Spleen (tissue), 11 donors: Measurements from ENCODE around the gene IGFBP6. TPM values are rescaled to one million over a fixed set of nuclear protein-coding genes. Genes with fewer than 3 reads are reported as not detected.
A peak's percentile ranks its signal among the peaks of the same experiment; 100 is the strongest.

Experiments
- DNase-seq: peaks from one replicate; pipeline ENCODE4 v3.0.0-alpha.2; 2020
- H3K27ac ChIP-seq, 8 donors: fragments of 200-600 bp; sonication (generic) in 7 of 8; 1 replicate in 4 of 8; 2 replicates in 4 of 8; pipeline versions ENCODE4 v1.5.0 to v1.8.0; 2016 to 2021; ENCODE audit warnings: inconsistent platforms in 4 of 8, mild to moderate bottlenecking in 4 of 8, moderate library complexity in 1 of 8
- H3K27me3 ChIP-seq, 7 donors: fragments of 200-600 bp; sonication (generic) in 6 of 7; replicated peaks in 1 of 7; 1 replicate in 4 of 7; 2 replicates in 3 of 7; pipeline versions ENCODE4 v1.5.0 to v1.8.0; 2016 to 2021; ENCODE audit warnings: inconsistent platforms in 3 of 7, mild to moderate bottlenecking in 1 of 7
- H3K36me3 ChIP-seq, 6 donors: fragments of 200-600 bp; sonication (generic) in 5 of 6; 1 replicate in 4 of 6; 2 replicates in 2 of 6; pipeline versions ENCODE4 v1.5.0 to v1.8.0; 2016 to 2021; ENCODE audit warnings: inconsistent platforms in 2 of 6
- H3K4me1 ChIP-seq, 6 donors: fragments of 200-600 bp; sonication (generic) in 5 of 6; 1 replicate in 3 of 6; 2 replicates in 3 of 6; pipeline versions ENCODE4 v1.5.0 to v1.8.0; 2016 to 2021; ENCODE audit warnings: inconsistent platforms in 3 of 6
- H3K4me3 ChIP-seq, 8 donors: fragments of 200-600 bp; sonication (generic) in 7 of 8; 1 replicate in 4 of 8; 2 replicates in 4 of 8; pipeline versions ENCODE4 v1.5.0 to v1.8.0; 2016 to 2021; ENCODE audit warnings: inconsistent platforms in 4 of 8, mild to moderate bottlenecking in 4 of 8, moderate library complexity in 2 of 8
- H3K9me3 ChIP-seq, 8 donors: fragments of 200-600 bp; sonication (generic) in 7 of 8; 1 replicate in 4 of 8; 2 replicates in 4 of 8; pipeline versions ENCODE4 v1.5.0 to v1.8.0; 2016 to 2021; ENCODE audit warnings: inconsistent platforms in 4 of 8
- CTCF ChIP-seq, 11 experiments: fragments of 200-600 bp in 7 of 11; fragments of 450-650 bp in 4 of 11; sonication (generic) in 4 of 11; IDR thresholded peaks in 8 of 11; conservative IDR thresholded peaks in 3 of 11; 1 replicate in 7 of 11; 2 replicates in 4 of 11; pipeline versions ENCODE4 v1.4.0 to v1.8.0; 2016 to 2021; ENCODE audit warnings: antibody characterized with exemption in 11 of 11, inconsistent platforms in 4 of 11, mild to moderate bottlenecking in 1 of 11
- POLR2A ChIP-seq, 3 donors: fragments of 450-650 bp; IDR thresholded peaks; one replicate each; pipeline ENCODE4 v1.5.1; 2017; ENCODE audit warnings: antibody characterized with exemption in 3 of 3, mild to moderate bottlenecking in 1 of 3
- POLR2AphosphoS5 ChIP-seq, 3 donors: sonication (generic); formaldehyde crosslinking; IDR thresholded peaks; one replicate each; pipeline ENCODE4 v1.5.1; 2017; ENCODE audit warnings: antibody characterized with exemption in 3 of 3
- WGBS, 5 donors: extraction: QIAGEN DNeasy Blood & Tissue Kit in 3 of 5; methylation state at CpG; one replicate each; pipeline versions ENCODE4 v1.1.5 to v1.1.7; 2013 to 2018; 5-methylcytosine and 5-hydroxymethylcytosine counted together
- intact Hi-C: fragments of 100-400 bp; cut with DNase I; formaldehyde crosslinking; loops from one replicate; pipeline ENCODE4 v1.15.0; 2023; ENCODE audit warnings: low total_unique reads
- polyA plus RNA-seq, 3 donors: library from polyadenylated mRNA; stranded (reverse); fragments of 200-250 nt; gene quantifications; one replicate each; pipeline ENCODE4 v1.2.1, GENCODE V29; 2013
- total RNA-seq, 7 donors: library from RNA; depleted of rRNA in 3 of 7; stranded (reverse); fragments of >200 nt in 3 of 7; fragmentation: NEBNext Ultra II Directional in 4 of 7; extraction: Animal tissue kit (Norgen Biotek cat#: 25700) in 4 of 7; gene quantifications; one replicate each; pipeline versions ENCODE4 v1.1.0 to v1.2.1, GENCODE V29; 2016 to 2021
- donor health status: healthy with polysubstance abuse.
- donor health status: DM: no; HTN: no; CAD: no; lungs with moderate emphysema.
- donor health status: DM: no; HTN: no; CAD: no.
- donor health status: Bipolar disorder and iron deficiency.
- donor health status: healthy.
- donor health status: DM: no; HTN: no; CAD: no.
- donor health status: DM: yes; HTN: yes; CAD: no.

Gene IGFBP6
- total and polyA plus RNA-seq, 10 donors, result 35.2 to 183 (median 80.0) TPM

DNA sequence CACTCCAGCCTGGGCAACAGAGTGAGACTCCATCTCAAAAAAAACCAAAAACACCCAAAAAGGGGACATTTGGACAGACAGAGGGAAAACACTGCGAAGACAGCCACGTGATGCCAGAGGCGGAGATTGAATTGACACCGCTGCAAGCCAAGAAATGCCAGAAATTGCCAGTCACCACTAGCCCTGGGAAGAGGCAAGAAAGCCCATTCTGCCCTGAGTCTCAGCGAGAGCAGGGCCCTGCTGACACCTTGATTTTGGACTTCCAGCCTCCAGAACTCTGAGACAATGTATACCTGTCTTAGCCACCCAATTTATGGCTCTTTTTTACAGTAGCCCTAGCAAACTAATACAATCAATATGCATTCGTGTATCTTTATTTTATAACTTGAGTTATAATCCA is 7.4 kb upstream of the IGFBP6 start:
- intact Hi-C loops, result no loop called here
- H3K27ac ChIP-seq, result no peak overlapping the region
- no peaks in the 10 kb centered on the region for H3K36me3 ChIP-seq
- no peak overlapping the region for H3K4me3 ChIP-seq
- H3K9me3 ChIP-seq, result no peaks in the 10 kb centered on the region
- TF ChIP-seq POLR2A (IDR thresholded peaks at IDR 0.05) (no peak), CTCF (IDR thresholded peaks at IDR 0.05 in 8 of 11, conservative IDR thresholded peaks at IDR 0.05 in 3 of 11) (no peak), POLR2AphosphoS5 (IDR thresholded peaks at IDR 0.05) (no peak)
- no peak for DNase-seq
- peaks cover 0 to 14% (median 3%) of the 10 kb centered on the region in 6 donors for H3K4me1 ChIP-seq
- 92 to 98% (median 93%) methylated on average over 6 of the region's 6 CpGs for WGBS, 5 donors
- no peaks in the 10 kb centered on the region for H3K27me3 ChIP-seq

DNA sequence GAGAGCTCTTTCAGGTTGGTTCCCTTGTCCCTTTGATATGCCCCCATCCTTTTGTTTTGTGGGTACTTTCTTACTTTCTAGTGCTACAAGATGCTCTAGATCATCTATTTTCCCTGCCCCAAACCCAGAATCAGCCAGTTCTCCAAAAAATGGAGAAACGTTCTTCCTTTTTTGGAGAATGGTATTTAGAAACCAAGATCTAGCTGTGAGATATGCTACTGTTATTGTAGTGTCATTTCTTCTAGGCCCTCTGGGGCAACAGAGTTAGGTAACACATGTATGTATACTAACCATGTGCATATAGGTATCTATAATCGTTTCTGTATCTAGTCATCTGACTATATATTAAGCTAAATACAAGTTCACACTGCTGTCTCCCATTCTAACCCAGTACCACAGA is 6.9 kb upstream of the IGFBP6 start:
- Histone ChIP-seq H3K27ac (no peak overlapping the region), H3K9me3 (no peaks in the 10 kb centered on the region), H3K27me3 (no peaks in the 10 kb centered on the region), H3K36me3 (no peaks in the 10 kb centered on the region), H3K4me3 (no peak overlapping the region), H3K4me1 (peaks cover 0 to 14% (median 3%) of the 10 kb centered on the region in 6 donors)
- intact Hi-C loops, result no loop called here
- WGBS, 5 donors, result 61 to 86% (median 68%) methylated on average over 2 of the region's 2 CpGs
- DNase-seq, result no peak
- TF ChIP-seq POLR2A (IDR thresholded peaks at IDR 0.05) (no peak), CTCF (IDR thresholded peaks at IDR 0.05 in 8 of 11, conservative IDR thresholded peaks at IDR 0.05 in 3 of 11) (no peak), POLR2AphosphoS5 (IDR thresholded peaks at IDR 0.05) (no peak)

GRCh38 chr12:53091756-53092155 is 5.7 kb upstream of the IGFBP6 start:
- DNase-seq, result no peak
- Histone ChIP-seq H3K27ac (no peak overlapping the region), H3K4me1 (peaks cover 0 to 26% (median 6%) of the 10 kb centered on the region in 6 donors), H3K36me3 (no peaks in the 10 kb centered on the region), H3K9me3 (no peaks in the 10 kb centered on the region), H3K4me3 (no peak overlapping the region), H3K27me3 (peaks cover 0 to 5% (median 0%) of the 10 kb centered on the region in 7 donors)
- WGBS, 5 donors, result 85 to 92% (median 87%) methylated on average over 6 of the region's 6 CpGs
- TF ChIP-seq POLR2A (IDR thresholded peaks at IDR 0.05) (no peak), POLR2AphosphoS5 (IDR thresholded peaks at IDR 0.05) (no peak), CTCF (IDR thresholded peaks at IDR 0.05 in 8 of 11, conservative IDR thresholded peaks at IDR 0.05 in 3 of 11) (no peak)
- intact Hi-C loops, result no loop called here

DNA sequence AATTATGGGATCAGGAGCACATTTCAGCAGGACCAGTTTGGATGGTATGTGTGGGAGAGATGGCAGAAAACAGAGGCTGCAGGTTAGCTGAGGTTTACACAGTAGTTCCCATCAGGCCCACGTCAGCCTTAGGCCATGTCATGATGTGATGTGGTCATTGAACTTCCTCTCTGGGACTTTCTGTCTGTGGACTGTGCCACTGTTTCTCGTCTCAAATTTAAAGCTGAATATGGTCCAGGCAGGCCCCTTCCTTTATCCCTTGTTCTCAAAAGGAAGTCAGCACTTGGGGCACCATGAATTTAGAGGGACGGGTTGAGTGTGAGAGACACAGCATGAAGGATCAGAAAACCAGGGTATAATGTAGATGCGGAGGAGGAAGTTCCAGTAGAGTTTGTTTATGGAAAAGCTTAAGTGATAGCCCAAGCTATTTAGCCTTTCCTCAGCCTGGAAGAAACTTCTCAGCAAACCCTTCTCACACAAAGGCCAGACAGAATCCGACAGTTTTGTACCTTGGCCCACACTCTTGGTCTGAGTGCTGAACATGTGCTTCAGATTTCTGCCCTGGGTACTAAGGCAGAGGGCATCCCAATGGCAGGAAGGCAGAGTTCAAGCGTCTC is 3.6 kb upstream of the IGFBP6 start:
- Histone ChIP-seq H3K36me3 (no peaks in the 10 kb centered on the region), H3K27ac (peak overlapping the region in 7 of 8 donors; percentile 41 to 71 (median 66)), H3K4me3 (no peak overlapping the region), H3K4me1 (peaks cover under 1 to 47% (median 28%) of the 10 kb centered on the region in 6 donors), H3K9me3 (no peaks in the 10 kb centered on the region), H3K27me3 (peaks cover 0 to 22% (median 0%) of the 10 kb centered on the region in 7 donors)
- no peak for TF ChIP-seq POLR2A (IDR thresholded peaks at IDR 0.05)
- peak in 1 of 3 donors; percentile 21 for TF ChIP-seq POLR2AphosphoS5 (IDR thresholded peaks at IDR 0.05)
- intact Hi-C loops, result no loop called here
- 50 to 64% (median 54%) methylated on average over 6 of the region's 6 CpGs for WGBS, 5 donors
- no peak for DNase-seq
